ENCODE data around the gene FOXB2. TPM values are rescaled to one million over a fixed set of nuclear protein-coding genes. Genes with fewer than 3 reads are reported as not detected.

Gene FOXB2
- total RNA-seq, 1 donor from 2014 or later: not detected

DNA sequence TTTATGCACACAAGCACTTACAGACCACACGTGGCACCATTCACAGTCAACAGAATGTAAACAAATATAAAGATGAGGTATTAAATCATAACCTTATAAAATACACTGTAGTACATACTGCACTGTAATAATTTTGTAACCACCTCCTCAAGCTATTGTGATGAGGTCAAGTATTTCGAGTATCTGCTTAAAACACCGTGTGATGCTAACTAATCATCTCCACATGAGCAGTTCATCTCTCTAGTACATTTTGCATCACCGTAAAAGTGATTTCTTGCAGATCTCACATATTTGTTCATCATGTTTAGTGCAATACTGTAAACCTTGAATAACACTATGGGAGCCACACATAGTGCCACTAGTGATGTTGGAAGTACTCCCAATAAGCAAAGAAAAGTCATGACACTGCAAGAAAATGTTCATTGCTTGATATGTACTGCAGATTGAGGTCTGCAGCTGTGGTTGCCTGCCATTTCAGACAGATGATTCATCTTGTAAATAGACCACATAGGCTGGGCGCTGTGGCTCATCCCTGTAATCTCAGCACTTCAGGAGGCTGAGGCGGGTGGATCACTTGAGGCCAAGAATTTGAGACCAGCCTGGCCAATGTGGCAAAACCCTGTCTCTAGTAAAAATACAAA is 44.3 kb downstream of the FOXB2 start:
- DNase-seq (ENCODE audit: low spot score): no peak

DNA sequence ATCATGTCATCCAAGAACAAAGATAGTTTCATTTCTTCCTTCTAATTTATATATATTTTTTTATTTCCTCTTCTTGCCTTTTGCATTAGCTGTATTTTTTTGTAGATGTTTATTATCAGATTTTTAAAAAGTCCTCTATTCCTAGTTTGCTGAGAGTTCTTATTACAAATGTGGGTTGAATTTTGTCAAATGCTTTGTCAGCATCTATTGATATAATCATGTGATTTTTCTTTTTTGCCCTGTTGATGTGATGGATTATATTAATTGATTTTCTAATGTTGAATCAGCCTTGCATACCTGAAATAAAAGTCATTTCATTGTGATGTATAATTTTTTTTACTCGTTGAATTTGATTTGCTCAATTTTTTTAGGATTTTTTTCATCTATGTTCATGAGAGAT is 46.9 kb downstream of the FOXB2 start:
- DNase-seq (ENCODE audit: low spot score): no peak

Other genes with a start within 250 kb of the FOXB2 start
- 91.7 TPM for gene PRUNE2, start 113.5 kb upstream of the FOXB2 start, total RNA-seq
- 83.3 TPM for gene VPS13A, start 157.9 kb downstream of the FOXB2 start, total RNA-seq

Data from mucosa of gallbladder (tissue), 1 donor.